Epithelial cell of esophagus (primary cell): Measurements from ENCODE around the gene TMEM82.

Experiments used
- DNase-seq: peaks from one replicate; pipeline ENCODE4 v3.0.0; 2010; ENCODE audit warnings: low read depth
- H3K4me3 ChIP-seq: 2 replicates; pipeline ENCODE4 v1.5.1; 2011; ENCODE audit warnings: mild to moderate bottlenecking, low read length, control low read depth
- TF ChIP-seq, protein P1 (sequence below): IDR thresholded peaks from 2 replicates; pipeline ENCODE4 v1.5.1; 2011; ENCODE audit warnings: low read depth, mild to moderate bottlenecking, low read length, control low read depth, inconsistent platforms; ENCODE audit not compliant: insufficient read depth; ENCODE audit errors: missing control alignments

TMEM82 gene

DNA sequence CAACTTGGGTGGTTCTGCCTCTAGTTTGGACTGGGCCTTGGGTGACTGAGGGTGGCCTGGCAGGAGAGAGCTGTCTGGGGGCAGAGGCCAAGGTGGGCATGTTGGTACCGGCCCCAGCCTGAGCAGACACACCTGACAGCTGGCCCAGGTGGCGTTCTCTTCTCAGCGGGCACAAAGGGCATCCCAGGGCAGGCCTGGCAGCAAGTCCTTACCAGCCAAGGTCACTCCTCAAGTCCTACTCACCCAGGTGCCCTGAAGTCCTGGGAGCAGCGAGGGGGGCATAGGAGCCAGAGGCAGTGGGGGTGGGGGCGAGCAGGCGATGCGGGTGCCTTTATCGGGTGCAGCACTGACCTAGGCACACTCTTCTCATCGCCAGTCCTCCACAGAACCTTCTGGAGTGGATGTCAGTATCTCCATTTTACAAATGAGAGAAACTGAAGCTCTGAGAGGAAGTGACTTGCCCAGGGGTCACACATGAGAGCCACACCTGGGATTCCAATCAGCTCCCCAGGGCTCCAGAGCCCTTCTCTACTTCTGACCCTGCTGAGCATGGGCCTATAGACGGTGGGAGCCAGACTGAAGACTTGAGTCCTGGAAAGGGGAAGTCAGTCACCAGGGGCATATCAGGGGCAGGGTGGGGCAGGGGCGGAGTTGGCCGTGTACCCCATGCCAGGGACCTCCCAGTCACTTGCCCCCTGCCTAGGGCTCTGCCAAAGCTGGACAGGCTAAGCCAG is 6.8 kb upstream of the TMEM82 start:
- TF ChIP-seq, protein P1, sequence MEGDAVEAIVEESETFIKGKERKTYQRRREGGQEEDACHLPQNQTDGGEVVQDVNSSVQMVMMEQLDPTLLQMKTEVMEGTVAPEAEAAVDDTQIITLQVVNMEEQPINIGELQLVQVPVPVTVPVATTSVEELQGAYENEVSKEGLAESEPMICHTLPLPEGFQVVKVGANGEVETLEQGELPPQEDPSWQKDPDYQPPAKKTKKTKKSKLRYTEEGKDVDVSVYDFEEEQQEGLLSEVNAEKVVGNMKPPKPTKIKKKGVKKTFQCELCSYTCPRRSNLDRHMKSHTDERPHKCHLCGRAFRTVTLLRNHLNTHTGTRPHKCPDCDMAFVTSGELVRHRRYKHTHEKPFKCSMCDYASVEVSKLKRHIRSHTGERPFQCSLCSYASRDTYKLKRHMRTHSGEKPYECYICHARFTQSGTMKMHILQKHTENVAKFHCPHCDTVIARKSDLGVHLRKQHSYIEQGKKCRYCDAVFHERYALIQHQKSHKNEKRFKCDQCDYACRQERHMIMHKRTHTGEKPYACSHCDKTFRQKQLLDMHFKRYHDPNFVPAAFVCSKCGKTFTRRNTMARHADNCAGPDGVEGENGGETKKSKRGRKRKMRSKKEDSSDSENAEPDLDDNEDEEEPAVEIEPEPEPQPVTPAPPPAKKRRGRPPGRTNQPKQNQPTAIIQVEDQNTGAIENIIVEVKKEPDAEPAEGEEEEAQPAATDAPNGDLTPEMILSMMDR: no peak
- H3K4me3 ChIP-seq: no peak overlapping the region
- DNase-seq: no peak

DNA sequence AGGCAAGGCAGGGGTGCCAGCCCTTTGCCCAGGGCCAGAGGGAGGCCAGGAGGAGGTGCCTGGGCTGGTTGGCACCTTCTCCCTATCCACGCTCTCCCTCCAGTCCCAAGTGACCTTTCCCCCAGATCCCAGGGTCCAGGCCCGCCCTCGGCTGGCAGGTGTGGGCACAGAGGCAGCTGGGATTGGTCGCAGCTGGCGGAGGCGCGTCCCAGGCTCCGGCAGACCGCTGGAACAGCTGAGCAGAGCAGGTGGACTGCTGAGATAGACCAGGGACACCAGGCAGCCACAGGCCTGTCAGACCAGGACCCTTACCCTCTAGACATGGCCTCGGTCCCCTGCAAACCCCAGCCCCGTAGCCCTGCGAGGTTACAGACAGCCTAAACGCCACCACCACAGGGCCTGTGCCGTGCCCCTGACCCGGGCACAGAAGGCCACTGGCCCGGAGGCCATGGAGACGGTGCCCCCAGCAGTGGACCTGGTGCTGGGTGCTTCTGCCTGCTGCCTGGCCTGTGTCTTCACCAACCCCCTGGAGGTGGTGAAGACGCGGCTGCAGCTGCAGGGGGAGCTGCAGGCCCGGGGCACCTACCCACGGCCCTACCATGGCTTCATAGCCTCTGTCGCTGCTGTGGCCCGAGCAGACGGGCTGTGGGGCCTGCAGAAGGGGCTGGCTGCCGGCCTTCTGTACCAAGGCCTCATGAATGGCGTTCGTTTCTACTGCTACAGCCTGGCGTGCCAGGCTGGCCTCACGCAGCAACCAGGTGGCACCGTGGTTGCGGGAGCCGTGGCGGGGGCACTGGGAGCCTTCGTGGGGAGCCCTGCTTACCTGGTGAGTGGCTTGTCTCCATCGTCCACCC is 6.0 kb upstream of the TMEM82 start, which contains the start of gene SLC25A34:
SLC25A34 (plus strand) TSS at position 221 of the 854 bp plus-strand sequence; CDS start at position 449, 228 bp downstream.
- TF ChIP-seq, protein P1: no peak
- DNase-seq: no peak
- H3K4me3 ChIP-seq: no peak within 1 kb of the TSS

DNA sequence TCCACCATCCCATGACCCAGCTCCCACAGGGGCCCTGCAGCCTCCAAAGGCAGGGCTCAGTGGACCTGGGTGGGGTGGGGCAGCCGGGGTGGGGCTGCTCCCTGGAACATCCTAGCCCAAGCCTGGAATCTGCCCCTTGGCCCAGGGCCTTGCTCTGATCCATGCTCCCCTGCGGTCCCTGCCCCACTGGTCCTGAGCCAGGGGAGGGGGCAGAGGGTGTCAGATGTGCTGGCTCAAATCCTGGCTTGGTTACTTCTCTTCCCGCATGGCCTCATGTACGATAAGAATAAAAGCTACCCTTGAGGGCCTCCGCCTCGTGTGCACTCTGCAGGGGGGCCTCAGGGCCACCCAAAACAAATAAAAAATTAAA is 5.4 kb upstream of the TMEM82 start:
- no peak overlapping the region for H3K4me3 ChIP-seq
- TF ChIP-seq, protein P1: no peak
- no peak for DNase-seq

DNA sequence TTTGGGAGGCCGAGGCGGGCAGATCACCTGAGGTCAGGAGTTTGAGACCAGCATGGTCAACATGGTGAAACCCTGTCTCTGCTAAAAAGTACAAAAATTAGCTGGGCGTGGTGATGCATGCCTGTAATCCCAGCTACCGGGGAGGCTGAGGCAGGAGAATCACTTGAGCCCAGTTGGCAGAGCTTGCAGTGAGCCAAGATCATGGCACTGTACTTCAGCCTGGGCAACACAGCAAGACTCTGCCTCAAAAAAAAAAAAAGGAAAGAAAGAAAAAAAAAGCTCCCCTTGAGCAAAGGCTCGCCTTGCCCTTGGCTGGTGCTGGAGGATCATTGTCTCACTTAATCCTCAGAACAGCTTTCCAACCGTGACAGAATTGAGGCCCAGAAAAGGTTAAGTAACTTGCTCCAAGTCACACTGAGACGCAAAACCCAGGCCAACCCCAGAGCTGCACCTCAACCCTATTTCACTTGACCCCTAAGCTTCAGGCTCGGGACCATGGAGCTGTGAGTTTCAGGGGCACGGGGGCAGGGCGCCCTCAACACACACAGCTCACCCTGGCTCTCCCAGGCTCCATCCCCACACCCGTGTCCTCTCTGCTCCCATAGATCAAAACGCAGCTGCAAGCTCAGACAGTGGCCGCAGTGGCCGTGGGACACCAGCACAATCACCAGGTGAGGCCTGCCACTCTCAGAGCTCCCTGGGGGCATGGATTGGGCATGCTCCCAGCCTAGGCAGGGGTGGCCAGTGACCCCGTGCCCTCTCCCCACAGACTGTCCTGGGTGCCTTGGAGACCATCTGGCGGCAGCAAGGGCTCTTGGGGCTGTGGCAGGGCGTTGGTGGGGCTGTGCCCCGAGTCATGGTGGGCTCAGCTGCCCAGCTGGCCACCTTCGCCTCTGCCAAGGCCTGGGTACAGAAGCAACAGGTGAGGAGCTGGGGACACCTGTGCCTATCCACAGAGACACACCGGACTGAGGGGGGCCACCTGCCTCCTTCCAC is 4.7 kb upstream of the TMEM82 start:
- TF ChIP-seq, protein P1: no peak
- DNase-seq: no peak
- no peak overlapping the region for H3K4me3 ChIP-seq

DNA sequence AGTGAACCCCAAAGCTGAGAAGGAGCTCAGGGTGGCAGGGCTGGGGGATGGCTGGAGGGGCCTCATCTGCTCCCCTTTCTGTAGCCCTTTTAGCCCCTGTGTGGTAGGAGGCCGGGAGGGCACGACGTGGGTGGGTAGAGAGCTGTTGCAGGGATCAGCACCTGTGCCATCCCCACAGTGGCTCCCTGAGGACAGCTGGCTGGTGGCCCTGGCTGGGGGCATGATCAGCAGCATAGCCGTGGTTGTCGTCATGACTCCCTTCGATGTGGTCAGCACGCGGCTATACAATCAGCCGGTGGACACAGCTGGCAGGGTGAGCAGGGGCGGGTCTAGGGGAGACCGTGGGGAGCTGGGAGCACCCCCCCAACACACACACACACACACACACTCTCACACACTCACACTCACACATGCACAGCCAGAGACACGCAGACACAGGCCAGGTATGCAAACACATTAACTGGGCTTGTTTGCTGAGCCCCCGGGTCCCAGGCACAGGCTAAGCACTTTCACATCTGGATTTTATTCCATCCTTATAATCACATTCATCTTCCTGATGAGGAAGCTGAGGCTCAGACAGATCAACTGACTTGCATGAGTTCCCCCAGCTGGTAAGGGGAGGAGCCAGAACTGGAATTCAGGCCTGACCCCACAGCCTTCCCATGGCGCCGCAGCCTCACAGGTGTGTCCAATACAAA is 3.7 kb upstream of the TMEM82 start:
- DNase-seq: no peak
- TF ChIP-seq, protein P1: no peak
- no peak overlapping the region for H3K4me3 ChIP-seq

DNA sequence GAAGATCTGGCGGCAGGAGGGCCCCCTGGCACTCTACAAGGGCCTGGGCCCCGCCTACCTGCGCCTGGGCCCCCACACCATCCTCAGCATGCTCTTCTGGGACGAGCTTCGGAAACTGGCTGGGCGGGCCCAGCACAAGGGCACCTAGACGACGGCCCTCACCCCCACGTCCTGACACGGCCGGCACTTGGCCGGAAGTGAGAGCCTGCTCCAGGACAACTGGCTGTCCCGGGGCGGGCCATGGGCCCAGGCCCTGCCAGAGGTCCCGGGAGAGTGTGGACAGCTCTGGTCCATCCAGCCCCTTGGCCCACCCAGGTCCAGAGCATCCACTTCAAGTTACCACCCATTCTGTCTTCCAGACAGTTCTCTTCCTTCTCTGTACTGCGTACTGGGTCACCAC is 3.0 kb upstream of the TMEM82 start:
- no peak for DNase-seq
- TF ChIP-seq, protein P1: no peak
- no peak overlapping the region for H3K4me3 ChIP-seq
